ENCODE results near the gene ZBTB47.

The ZBTB47 gene

DNA sequence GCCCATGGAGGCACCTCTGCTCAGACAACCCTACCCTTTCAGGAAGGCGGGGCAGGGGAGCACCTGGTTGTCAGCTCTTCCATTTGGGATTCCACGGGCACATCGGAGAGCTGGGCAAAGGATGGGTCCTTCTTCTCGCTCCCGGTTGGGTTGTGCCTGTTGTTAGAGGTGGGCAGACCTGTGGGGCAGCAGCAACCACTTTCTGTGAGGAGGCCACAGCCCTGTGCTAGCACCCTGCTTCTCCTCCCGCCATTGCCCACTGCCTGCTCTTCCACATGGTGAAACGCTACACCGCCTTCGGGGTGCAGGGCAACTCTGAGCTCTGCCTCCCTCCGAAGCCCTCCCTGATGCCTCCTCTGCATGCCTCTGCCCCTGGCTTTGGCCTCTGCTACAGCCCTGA, 56.1 kb downstream of the ZBTB47 start:
- TF ChIP-seq, protein P1, sequence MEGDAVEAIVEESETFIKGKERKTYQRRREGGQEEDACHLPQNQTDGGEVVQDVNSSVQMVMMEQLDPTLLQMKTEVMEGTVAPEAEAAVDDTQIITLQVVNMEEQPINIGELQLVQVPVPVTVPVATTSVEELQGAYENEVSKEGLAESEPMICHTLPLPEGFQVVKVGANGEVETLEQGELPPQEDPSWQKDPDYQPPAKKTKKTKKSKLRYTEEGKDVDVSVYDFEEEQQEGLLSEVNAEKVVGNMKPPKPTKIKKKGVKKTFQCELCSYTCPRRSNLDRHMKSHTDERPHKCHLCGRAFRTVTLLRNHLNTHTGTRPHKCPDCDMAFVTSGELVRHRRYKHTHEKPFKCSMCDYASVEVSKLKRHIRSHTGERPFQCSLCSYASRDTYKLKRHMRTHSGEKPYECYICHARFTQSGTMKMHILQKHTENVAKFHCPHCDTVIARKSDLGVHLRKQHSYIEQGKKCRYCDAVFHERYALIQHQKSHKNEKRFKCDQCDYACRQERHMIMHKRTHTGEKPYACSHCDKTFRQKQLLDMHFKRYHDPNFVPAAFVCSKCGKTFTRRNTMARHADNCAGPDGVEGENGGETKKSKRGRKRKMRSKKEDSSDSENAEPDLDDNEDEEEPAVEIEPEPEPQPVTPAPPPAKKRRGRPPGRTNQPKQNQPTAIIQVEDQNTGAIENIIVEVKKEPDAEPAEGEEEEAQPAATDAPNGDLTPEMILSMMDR (IDR thresholded peaks at IDR 0.05; ENCODE audit: poor library complexity, severe bottlenecking): no peak
- H3K4me3 ChIP-seq (ENCODE audit: severe bottlenecking): no peak overlapping the region
- no peak for DNase-seq (ENCODE audit: low spot score)
- no peaks in the 10 kb centered on the region for H3K27me3 ChIP-seq (ENCODE audit: insufficient read depth, poor library complexity, severe bottlenecking)
- no peaks in the 10 kb centered on the region for H3K9me3 ChIP-seq (ENCODE audit: severe bottlenecking)
- no peaks in the 10 kb centered on the region for H3K36me3 ChIP-seq (ENCODE audit: low read depth)
- ATAC-seq (ENCODE audit: low read depth): no peak
- no peaks in the 10 kb centered on the region for H3K4me1 ChIP-seq (ENCODE audit: insufficient read depth, poor library complexity, severe bottlenecking)
- H3K27ac ChIP-seq (ENCODE audit: poor library complexity, severe bottlenecking): no peak overlapping the region

DNA sequence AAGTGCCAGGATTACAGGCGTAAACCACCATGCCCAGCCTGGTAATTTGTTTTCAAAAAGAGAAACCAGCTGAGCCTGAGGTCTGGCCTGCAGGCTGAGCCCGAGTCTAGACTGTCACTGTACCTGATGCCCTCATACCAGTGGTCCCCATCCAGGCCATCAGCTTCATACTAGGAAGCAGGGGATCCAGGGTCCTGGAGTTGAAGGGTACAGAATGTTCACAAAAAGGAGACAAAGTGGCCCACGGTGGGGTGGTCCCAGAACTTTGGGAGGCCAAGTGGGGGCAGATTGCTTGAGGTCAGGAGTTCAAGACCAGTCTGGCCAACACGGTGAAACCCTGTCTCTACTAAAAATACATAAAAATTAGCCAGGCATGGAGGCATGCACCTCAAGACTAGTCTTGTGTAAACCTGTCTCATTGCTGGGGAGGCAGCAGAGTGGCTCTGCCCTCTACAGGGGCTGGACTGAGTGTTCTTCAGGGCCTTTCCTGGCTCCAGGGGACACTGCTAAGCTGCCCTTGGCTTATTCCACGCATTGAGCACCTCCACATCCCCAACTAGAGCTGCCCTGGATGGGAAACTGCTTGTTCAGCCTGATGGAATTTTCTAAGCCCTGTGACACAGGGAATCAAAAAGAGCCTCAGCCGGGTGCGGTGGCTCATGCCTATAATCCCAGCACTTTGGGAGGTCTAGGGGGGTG, 57.0 kb downstream of the ZBTB47 start:
- TF ChIP-seq, protein P1 (IDR thresholded peaks at IDR 0.05; ENCODE audit: poor library complexity, severe bottlenecking): no peak
- Histone ChIP-seq H3K4me1 (ENCODE audit: insufficient read depth, poor library complexity, severe bottlenecking) (no peaks in the 10 kb centered on the region), H3K27me3 (ENCODE audit: insufficient read depth, poor library complexity, severe bottlenecking) (no peaks in the 10 kb centered on the region), H3K27ac (ENCODE audit: poor library complexity, severe bottlenecking) (no peak overlapping the region), H3K9me3 (ENCODE audit: severe bottlenecking) (no peaks in the 10 kb centered on the region), H3K36me3 (ENCODE audit: low read depth) (no peaks in the 10 kb centered on the region), H3K4me3 (ENCODE audit: severe bottlenecking) (no peak overlapping the region)
- ATAC-seq (ENCODE audit: low read depth) (no peak), DNase-seq (ENCODE audit: low spot score) (no peak)

DNA sequence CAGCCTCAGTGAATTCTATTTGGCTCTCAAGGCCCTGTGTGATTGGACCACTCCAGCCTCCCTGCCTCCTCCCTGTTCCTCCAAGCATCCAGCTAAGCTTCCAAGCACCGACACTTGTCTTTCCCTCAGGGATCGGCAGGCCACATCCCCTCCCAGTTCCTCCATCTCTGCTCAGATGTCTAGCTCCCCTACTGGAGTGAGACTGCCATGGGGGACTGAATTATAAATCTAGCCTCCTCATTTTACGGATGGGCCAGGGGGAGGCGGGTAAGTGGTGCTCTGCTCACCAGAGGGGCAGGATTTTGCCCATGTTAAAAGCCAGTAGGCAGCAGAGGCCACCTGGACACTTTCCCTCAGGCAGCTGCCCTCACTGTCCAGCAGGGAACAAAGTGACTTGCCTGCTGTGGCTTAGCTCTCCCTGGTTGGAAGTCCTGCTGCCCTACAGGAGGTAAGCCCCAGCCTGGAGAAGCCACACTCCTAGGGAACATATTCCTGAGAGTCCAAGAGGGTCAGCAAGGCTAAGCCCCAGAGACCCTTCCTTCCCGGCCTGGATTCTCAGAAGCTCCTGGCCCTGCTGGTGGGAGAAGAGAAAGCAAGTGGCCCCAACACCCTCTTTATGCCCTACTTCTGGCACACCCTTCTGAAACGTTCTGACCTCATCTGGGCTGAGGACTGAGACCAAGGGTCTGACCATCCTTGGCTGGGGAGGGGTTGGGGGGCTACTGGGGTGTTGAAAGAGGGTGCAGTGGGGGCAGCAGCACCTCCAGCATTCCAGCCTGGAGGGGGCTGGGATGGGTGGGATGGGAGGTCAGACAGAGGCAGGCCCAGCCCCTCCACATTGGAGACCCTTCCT, 58.2 kb downstream of the ZBTB47 start:
- no peak overlapping the region for H3K27ac ChIP-seq (ENCODE audit: poor library complexity, severe bottlenecking)
- no peak for DNase-seq (ENCODE audit: low spot score)

DNA sequence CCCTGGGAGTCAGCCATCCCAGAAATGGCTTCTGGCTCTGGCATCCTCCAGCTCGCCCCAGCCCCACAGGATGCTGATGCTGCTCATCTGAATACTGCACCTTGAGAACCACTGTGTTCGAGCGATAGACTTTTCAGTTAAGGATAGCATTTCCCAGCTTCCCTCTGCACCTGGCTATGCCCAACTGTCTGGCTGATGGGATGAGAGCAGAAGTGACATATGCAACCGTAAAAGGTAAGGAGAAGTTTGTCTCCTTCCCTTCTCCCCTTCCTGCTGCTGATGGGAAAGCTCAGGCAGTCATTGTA, 58.8 kb downstream of the ZBTB47 start:
- Histone ChIP-seq H3K4me3 (ENCODE audit: severe bottlenecking) (no peak overlapping the region), H3K36me3 (ENCODE audit: low read depth) (no peaks in the 10 kb centered on the region), H3K27me3 (ENCODE audit: insufficient read depth, poor library complexity, severe bottlenecking) (no peaks in the 10 kb centered on the region), H3K9me3 (ENCODE audit: severe bottlenecking) (no peaks in the 10 kb centered on the region), H3K27ac (ENCODE audit: poor library complexity, severe bottlenecking) (no peak overlapping the region), H3K4me1 (ENCODE audit: insufficient read depth, poor library complexity, severe bottlenecking) (no peaks in the 10 kb centered on the region)
- DNase-seq (ENCODE audit: low spot score): no peak
- ATAC-seq (ENCODE audit: low read depth): no peak
- TF ChIP-seq, protein P1 (IDR thresholded peaks at IDR 0.05; ENCODE audit: poor library complexity, severe bottlenecking): no peak

More for the DNA sequence above, 58.2 kb downstream of the ZBTB47 start:
- peak; percentile 23; the same call in 1 of the 3 replicates for ATAC-seq (ENCODE audit: low read depth)
- Histone ChIP-seq H3K9me3 (ENCODE audit: severe bottlenecking) (no peaks in the 10 kb centered on the region), H3K4me1 (ENCODE audit: insufficient read depth, poor library complexity, severe bottlenecking) (no peaks in the 10 kb centered on the region), H3K36me3 (ENCODE audit: low read depth) (no peaks in the 10 kb centered on the region), H3K27me3 (ENCODE audit: insufficient read depth, poor library complexity, severe bottlenecking) (no peaks in the 10 kb centered on the region), H3K4me3 (ENCODE audit: severe bottlenecking) (no peak overlapping the region)
- TF ChIP-seq, protein P1 (IDR thresholded peaks at IDR 0.05; ENCODE audit: poor library complexity, severe bottlenecking): no peak
